Activated CD4-positive, CD25-positive, alpha-beta regulatory T cell treated with anti-CD3 and anti-CD28 coated beads, Interleukin-2, amount 50 U/mL, for 72 hours (primary cell): ENCODE measurements around the gene CALN1.
"Not testable (repeated sequence)": the region's sequence is repeated elsewhere in the genome, so short reads cannot be mapped to it uniquely, and the experiment has no call there.

Source experiments
- DNase-seq: peaks from one replicate; pipeline ENCODE4 v3.0.0; 2021

The CALN1 gene

DNA sequence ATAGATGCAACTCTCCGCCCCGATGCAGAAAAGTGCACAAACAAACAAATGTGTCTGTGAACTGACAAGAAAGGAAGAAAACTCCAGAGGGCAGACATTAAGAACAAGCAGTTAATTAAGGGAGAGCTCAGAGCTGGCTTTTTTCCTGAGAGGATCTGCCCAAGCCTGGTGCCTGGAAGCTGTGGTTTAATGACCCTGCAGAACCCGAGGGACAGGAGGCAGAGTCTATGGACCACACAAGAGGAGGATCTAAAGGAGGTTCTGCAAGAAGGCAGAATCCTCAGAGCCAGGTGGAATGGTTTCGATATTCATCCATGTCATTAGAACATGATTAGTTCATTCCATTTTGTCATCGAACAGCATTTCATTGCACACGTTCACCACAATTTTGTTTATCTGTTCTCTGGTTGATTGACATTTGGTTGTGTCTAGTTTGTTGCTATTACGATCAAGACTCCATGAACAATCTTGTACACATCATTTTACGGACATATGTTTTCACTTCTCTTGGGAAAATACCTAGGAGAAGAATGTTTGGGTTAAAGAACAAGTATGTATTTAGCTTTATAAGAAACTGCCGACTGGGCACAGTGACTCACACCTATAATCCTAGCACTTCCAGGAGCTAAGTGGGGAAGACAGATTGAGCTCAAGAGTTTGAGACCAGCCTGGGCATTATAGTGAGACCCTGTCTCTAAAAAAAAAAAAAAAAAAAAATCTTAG is 560.2 kb downstream of the CALN1 start:
- no peak for DNase-seq

DNA sequence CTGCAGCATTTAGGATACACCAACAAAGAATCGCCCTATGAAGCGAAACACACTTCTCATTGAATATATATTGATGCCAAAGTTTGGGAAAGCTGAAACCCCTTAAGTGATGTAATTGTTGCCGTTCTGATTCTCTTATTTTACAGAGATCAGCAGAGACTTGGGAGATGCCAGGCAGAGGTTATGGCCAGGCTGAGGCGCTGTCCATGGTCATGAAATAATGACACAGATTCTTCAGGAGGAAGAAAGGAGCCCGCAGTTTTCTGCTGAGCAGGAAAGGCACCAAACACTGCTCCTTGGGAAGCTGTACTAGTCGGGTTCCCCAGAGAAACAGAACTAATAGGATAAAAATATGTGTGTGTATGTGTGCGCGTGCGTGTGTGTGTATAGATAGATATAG is 566.0 kb downstream of the CALN1 start:
- DNase-seq, result no peak

DNA sequence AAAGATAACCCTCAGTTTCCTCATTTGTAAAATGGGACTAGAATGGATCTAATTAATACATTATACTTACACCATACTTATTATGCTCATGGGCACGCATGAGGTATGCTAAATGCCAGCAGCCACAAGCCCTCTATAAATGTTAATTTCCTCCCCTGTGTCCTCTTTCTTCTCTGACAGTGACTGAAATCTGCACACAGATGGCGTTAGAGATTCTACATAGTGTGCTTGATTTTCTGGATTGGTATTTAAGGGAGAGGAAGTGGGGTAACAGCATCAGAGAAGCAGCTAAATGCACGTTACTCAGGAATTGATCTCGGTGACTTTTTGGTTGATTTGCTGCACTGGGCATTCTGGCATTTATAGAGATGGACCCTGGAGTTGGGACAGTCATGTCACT is 568.5 kb downstream of the CALN1 start:
- DNase-seq, result no peak

DNA sequence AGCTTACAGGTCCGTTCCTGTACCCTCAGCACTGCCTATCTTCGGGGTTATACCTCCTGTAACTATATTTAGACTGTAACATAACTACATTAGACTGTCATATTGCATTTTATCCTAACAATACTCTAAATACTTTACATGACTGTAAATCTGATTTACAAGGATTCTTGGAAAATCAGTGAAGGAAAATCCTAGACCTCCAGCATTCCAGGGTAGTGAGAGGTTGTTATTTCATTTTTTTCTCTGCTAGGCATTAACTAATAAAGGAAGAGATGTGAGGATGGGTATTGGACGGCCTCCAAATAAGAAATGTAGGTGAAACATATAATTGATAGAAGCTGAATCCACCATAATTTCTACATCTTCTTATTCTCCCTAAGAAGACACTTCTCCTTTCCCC is 569.4 kb downstream of the CALN1 start:
- DNase-seq, result no peak

DNA sequence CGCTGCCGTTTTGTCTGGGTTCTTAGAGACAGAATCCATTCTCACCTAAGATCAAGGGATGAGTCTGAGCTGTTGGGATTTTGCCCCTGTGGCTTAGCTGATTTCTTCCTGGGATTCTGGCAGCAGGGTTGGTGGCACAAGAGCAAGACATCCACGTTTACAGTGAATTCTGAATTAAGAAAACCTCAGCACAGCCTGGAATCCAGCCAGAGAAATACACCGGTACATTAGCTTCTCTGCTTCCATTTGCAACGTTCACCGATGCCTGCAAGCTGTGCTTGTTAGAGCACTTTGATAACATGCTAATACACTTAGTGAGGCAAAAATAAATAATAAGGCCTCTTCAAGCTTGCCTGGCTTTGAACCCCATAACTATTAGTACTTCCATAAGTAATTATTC is 569.8 kb downstream of the CALN1 start:
- no peak for DNase-seq

DNA sequence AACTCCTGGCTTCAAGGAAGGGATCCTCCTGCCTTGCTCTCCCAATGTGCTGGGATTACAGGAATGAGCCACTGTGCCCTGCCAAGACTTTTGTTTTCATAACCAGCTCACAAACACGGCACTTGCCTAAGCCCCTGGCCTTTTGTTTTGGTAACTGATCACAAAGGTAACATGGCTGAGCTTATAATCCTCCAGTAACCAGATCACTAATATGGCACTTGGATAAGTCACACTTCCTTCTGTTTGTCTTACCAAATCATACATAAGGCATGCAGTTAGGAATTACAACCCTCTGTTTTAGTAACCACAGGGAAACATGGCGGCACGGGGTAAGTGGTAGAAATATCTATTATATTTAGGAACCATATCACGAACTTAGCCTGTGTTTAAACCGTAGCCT is 577.1 kb downstream of the CALN1 start:
- no peak for DNase-seq

DNA sequence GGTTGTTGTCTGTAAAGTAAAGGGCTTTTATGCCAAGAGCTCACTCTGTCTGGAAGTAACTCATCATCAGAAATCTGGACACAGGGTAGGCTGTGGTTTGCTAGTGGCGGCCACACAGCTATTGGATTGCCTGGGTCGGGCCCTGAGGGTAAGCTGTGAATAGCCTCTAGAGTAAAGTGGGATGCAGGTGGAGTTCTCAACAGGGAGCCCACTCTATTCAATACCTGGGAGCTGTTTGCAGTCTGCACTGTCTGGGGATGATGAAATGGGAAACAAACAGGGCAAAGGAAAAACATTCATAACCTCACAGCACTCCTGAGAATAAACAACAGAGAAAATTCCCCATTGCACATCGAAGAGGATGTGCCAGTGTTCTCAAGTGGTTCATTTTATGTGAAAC is 582.6 kb downstream of the CALN1 start:
- DNase-seq, result no peak

GRCh38 chr7:71828361-71828760 is 583.8 kb downstream of the CALN1 start:
- DNase-seq, result no peak

- DNase-seq, result no peak
Observed at GRCh38 chr7:71826141-71826540, 586.0 kb downstream of the CALN1 start.

GRCh38 chr7:71824006-71824760 is 588.0 kb downstream of the CALN1 start:
- no peak for DNase-seq

DNA sequence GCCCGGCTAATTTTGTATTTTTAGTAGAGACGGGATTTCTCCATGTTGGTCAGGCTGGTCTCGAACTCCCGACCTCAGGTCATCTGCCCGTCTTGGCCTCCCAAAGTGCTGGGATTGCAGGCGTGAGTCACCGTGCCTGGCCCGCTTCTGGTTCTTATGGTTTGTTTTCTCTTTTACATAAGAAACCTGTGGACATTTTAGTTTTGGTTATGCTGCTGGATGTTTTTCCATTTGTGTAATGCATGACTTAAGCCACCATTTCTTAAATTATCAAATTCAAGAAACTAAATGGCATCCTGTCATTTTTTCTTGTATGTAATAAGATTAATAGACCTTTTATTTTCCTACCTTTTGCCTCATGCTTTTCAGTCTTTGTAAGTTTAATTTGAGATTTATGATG is 589.7 kb downstream of the CALN1 start:
- DNase-seq, result not testable (repeated sequence)

DNA sequence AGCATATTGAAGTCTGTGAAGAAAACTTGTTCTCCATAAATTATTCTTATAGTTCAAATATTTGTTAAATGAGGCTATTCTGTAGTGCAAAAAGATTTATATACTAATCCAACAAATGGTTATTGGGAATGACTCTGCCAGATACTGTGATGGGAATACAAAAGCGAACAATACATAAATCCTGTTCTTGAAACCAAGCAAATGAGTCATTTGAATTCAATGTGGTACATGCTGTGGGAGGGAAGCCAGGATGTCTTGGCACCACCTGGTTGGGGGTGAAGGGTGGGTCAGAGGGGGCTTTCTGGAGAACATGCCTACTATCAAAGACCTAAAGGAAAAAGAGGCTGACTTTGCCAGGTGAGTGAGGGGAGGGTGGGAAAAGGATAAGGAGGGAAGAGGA is 594.2 kb downstream of the CALN1 start:
- no peak for DNase-seq

GRCh38 chr7:71808115-71808514 is 604.0 kb downstream of the CALN1 start:
- no peak for DNase-seq

DNA sequence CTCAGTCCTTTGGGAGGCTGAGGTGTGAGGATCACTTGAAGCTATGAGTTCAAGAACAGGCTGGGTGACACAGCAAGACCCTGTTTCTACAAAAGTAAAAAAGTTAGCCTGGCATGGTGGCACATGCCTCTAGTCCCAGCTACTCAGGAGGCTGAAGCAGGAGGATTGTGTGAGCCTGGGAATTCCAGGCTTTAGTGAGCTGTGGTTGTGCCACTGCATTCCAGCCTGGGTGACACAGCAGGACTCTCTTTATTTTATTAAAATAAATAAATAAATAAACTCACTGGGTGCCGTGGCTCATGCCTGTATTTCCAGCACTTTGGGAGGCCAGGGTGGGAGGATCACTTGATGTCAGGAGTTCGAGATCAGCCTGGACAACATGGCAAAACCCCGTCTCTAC is 607.9 kb downstream of the CALN1 start:
- DNase-seq, result no peak

DNA sequence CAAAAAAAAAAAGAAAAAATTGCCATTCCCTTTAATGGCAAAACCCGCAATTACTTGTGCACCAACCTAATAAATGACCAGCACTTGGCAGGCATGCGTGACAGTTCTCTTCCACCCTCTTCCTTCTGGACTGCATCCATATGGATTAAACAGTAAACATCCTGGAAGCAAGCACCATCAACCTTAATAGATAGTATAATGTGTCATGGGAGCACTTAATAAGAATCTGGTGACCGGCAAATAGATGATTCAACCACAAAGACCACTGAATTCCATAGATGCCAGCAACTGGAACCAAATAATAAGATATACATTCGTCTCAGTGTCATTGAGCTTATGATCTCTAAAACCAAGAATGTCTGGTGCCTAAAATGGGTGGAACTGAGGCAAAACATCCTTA is 610.2 kb downstream of the CALN1 start:
- no peak for DNase-seq

DNA sequence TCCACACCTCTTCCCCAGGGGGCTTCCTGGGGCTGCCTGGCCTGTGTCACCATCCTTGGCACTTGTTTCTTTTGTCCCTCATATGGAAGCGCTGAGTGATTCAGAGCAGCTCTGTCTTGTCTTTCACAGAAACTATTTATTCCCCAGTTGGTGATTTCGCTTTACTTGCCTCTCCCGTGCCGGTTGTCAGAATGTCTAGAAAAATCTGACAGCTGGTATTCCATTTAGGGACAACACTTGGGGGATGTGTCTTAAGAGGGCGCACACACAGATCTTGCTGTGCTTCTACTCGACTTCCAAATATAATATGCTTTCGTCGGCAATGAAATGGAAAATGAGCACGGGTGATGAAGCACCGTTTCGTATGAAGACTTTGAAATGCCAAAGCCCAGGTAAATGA is 611.8 kb downstream of the CALN1 start:
- no peak for DNase-seq

- DNase-seq, result no peak
Observed at GRCh38 chr7:71795410-71795809, 616.7 kb downstream of the CALN1 start.

DNA sequence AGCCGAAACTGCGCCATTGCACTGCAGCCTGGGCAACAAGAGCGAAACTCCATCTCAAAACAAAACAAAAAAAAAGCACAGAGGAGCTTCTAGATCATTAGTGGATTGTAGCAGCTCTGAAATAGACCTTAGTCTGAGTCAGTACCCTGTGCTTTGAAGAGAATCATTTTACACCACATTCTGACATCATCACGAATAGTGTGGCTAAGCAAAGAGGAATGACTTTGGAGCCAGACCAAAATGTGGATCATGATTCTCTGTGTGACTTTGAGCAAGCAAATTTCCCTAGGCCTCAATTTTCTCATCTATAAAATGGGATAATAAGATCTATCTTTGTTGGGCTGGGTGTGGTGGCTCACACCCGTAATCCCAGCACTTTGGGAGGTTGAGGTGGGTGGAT is 618.9 kb downstream of the CALN1 start:
- DNase-seq, result no peak

GRCh38 chr7:71787513-71787912 is 624.6 kb downstream of the CALN1 start:
- DNase-seq, result no peak

GRCh38 chr7:71785216-71785615 is 626.9 kb downstream of the CALN1 start:
- no peak for DNase-seq

GRCh38 chr7:71784781-71785180 is 627.4 kb downstream of the CALN1 start:
- no peak for DNase-seq

GRCh38 chr7:71784180-71784579 is 628.0 kb downstream of the CALN1 start:
- DNase-seq, result no peak

DNA sequence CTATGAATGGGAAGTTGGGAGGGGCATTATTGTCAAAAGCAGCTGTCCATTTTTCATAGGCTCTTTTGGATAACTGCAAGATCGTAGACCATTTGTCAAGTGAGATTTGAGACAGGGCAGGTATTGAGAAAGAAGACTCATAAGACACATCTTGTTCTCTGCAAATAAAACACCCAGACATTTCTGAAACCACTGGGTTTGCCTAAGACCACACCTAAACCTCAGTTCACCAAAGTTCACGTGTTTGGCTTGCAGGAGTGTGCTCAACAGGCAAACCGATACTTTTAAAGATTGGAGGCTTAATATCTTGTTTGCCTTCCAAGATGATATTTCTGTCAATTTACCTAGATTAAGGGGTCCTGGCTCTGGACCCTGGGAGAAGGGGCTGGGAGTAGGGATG is 628.4 kb downstream of the CALN1 start:
- DNase-seq, result no peak

- no peak for DNase-seq
Observed at GRCh38 chr7:71782051-71782450, 630.1 kb downstream of the CALN1 start.

- DNase-seq, result no peak
Observed at GRCh38 chr7:71780282-71780681, 631.9 kb downstream of the CALN1 start.
